Mesothelial cell of epicardium (in vitro differentiated cells): ENCODE data around the gene RNPEPL1. TPM values are rescaled to one million over a fixed set of nuclear protein-coding genes. Genes with fewer than 3 reads are reported as not detected.

Source experiments
- DNase-seq, 2 experiments: peaks; one replicate each; pipeline ENCODE4 v3.0.0; 2021; ENCODE audit warnings: low spot score in 2 of 2; ENCODE audit not compliant: unreplicated experiment in 2 of 2
- H3K27ac Mint-ChIP-seq: 2 replicates; pipeline ENCODE4 v1.8.0; 2021; ENCODE audit warnings: mixed read lengths
- H3K27me3 Mint-ChIP-seq: 2 replicates; pipeline ENCODE4 v1.8.0; 2021; ENCODE audit warnings: low read depth, mixed read lengths
- H3K36me3 Mint-ChIP-seq: 2 replicates; pipeline ENCODE4 v1.8.0; 2021; ENCODE audit warnings: mixed read lengths
- H3K4me1 Mint-ChIP-seq: 2 replicates; pipeline ENCODE4 v1.8.0; 2021; ENCODE audit warnings: mixed read lengths
- H3K4me3 Mint-ChIP-seq: 2 replicates; pipeline ENCODE4 v1.8.0; 2021; ENCODE audit warnings: mild to moderate bottlenecking, moderate library complexity, mixed read lengths
- H3K9me3 Mint-ChIP-seq: 2 replicates; pipeline ENCODE4 v1.8.0; 2021; ENCODE audit warnings: mixed read lengths
- total RNA-seq: library from RNA; stranded (reverse); gene quantifications from 3 replicates; pipeline ENCODE4 v1.2.1, GENCODE V29; 2021
- TF ChIP-seq, protein P1 (sequence below): fragments of 200-600 bp; sonication (generic); IDR thresholded peaks from one replicate; pipeline ENCODE4 v1.5.0; 2021; ENCODE audit warnings: antibody characterized with exemption; ENCODE audit not compliant: unreplicated experiment

Gene RNPEPL1
- total RNA-seq, 1 donor from 2014 or later = 28.3 TPM

DNA sequence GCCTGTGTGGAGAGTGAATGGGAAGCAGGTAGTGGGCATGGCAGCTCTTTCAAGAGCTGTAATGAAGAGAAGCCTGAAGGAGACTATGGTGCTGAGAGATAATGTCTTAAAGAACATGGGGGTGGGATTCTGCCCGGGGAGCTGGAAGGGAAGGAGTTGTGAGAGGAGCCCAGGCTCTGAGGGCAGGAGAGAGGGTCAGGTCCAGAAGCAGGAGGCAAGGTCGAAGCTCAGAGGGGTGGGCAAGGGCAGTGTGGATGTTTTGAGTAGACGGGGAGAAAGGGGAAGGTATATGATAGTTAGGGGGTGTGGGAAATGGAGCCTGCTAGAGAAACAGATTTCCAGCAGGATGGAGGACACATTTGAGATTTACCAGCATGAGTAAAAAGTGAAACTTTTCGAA, 20.4 kb downstream of the RNPEPL1 start:
- no peak for DNase-seq
- H3K36me3 Mint-ChIP-seq = peaks cover 4% of the 10 kb centered on the region
- H3K27me3 Mint-ChIP-seq = no peaks in the 10 kb centered on the region
- TF ChIP-seq, protein P1, sequence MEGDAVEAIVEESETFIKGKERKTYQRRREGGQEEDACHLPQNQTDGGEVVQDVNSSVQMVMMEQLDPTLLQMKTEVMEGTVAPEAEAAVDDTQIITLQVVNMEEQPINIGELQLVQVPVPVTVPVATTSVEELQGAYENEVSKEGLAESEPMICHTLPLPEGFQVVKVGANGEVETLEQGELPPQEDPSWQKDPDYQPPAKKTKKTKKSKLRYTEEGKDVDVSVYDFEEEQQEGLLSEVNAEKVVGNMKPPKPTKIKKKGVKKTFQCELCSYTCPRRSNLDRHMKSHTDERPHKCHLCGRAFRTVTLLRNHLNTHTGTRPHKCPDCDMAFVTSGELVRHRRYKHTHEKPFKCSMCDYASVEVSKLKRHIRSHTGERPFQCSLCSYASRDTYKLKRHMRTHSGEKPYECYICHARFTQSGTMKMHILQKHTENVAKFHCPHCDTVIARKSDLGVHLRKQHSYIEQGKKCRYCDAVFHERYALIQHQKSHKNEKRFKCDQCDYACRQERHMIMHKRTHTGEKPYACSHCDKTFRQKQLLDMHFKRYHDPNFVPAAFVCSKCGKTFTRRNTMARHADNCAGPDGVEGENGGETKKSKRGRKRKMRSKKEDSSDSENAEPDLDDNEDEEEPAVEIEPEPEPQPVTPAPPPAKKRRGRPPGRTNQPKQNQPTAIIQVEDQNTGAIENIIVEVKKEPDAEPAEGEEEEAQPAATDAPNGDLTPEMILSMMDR = no peak
- H3K4me1 Mint-ChIP-seq = peaks cover 31% of the 10 kb centered on the region
- no peak overlapping the region for H3K27ac Mint-ChIP-seq
- peak overlapping the region; percentile 92 for H3K4me3 Mint-ChIP-seq
- no peaks in the 10 kb centered on the region for H3K9me3 Mint-ChIP-seq

- Mint-ChIP-seq H3K27me3 (no peaks in the 10 kb centered on the region), H3K36me3 (peaks cover 4% of the 10 kb centered on the region), H3K27ac (no peak overlapping the region), H3K4me1 (peaks cover 31% of the 10 kb centered on the region), H3K4me3 (no peak overlapping the region), H3K9me3 (no peaks in the 10 kb centered on the region)
- DNase-seq = no peak
- TF ChIP-seq, protein P1 = no peak
These were observed 21.1 kb downstream of the RNPEPL1 start for GRCh38 chr2:240589375-240589774.

DNA sequence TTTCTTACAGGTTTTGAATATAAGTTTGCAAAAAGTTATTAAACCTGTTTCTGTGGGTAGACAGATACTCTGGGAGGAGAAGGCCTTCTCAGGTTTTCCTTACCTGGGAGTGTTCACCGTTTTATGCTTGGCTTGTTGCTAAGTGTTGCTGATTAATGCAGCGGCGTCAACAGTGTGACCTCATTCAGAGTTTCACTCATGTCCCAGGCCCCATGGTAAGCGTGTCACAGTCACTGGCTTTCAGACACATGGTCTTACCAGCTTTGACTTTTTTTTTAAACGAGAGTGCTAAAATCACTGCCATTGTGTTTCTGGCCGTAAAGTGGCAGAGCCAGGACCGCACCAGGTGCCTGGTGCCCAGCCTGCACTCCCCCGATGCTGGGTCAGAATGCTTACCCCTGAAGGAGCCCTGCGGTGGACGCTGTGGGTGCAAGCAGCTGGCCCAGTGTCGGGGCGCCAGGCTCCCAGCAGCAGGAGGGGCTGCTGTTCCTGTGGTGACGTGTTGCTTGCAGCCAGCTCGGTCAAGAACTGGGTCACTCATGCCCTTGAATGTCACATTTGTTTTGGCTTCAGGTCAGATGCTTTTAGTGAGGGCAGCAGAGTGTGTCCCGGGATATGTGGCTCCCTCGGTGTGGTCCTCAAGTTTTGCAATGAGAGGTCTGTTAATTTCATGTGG, 21.7 kb downstream of the RNPEPL1 start:
- Mint-ChIP-seq H3K4me1 (peaks cover 27% of the 10 kb centered on the region), H3K27me3 (no peaks in the 10 kb centered on the region), H3K9me3 (no peaks in the 10 kb centered on the region), H3K36me3 (peaks cover 4% of the 10 kb centered on the region), H3K4me3 (no peak overlapping the region), H3K27ac (no peak overlapping the region)
- TF ChIP-seq, protein P1 = no peak
- no peak for DNase-seq

DNA sequence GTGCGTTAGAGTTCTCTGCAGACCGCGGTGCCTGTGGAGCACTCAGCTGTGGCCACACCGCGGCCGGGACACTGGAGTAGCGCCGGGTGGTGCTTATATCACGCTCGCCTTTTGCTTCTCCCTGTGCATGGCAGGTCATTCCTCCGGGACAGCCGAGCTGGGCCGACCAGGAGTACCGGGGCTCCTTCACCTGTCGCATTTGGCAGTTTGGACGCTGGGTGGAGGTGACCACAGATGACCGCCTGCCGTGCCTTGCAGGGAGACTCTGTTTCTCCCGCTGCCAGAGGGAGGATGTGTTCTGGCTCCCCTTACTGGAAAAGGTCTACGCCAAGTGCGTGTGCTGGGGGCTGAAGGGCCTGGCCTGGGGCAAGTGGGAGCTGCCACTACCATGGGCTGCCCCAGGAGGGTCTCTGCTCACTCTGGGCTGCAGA, 22.4 kb downstream of the RNPEPL1 start:
- TF ChIP-seq, protein P1 = no peak
- no peaks in the 10 kb centered on the region for H3K27me3 Mint-ChIP-seq

GRCh38 chr2:240591226-240591625, 22.9 kb downstream of the RNPEPL1 start:
- Mint-ChIP-seq H3K36me3 (peaks cover 4% of the 10 kb centered on the region), H3K27me3 (no peaks in the 10 kb centered on the region), H3K4me1 (peaks cover 18% of the 10 kb centered on the region), H3K9me3 (no peaks in the 10 kb centered on the region), H3K27ac (no peak overlapping the region), H3K4me3 (no peak overlapping the region)
- DNase-seq = no peak
- TF ChIP-seq, protein P1 = no peak

More for the DNA sequence above, 22.4 kb downstream of the RNPEPL1 start:
- Mint-ChIP-seq H3K27ac (no peak overlapping the region), H3K36me3 (peaks cover 4% of the 10 kb centered on the region), H3K4me1 (peaks cover 23% of the 10 kb centered on the region), H3K9me3 (no peaks in the 10 kb centered on the region), H3K4me3 (no peak overlapping the region)
- DNase-seq = no peak
